ENCODE data around the gene LRRC74A. TPM values are rescaled to one million over a fixed set of nuclear protein-coding genes. Genes with fewer than 3 reads are reported as not detected.
A peak's percentile ranks its signal among the peaks of the same experiment; 100 is the strongest.

The LRRC74A gene
- polyA plus RNA-seq, 4 donors: not detected

DNA sequence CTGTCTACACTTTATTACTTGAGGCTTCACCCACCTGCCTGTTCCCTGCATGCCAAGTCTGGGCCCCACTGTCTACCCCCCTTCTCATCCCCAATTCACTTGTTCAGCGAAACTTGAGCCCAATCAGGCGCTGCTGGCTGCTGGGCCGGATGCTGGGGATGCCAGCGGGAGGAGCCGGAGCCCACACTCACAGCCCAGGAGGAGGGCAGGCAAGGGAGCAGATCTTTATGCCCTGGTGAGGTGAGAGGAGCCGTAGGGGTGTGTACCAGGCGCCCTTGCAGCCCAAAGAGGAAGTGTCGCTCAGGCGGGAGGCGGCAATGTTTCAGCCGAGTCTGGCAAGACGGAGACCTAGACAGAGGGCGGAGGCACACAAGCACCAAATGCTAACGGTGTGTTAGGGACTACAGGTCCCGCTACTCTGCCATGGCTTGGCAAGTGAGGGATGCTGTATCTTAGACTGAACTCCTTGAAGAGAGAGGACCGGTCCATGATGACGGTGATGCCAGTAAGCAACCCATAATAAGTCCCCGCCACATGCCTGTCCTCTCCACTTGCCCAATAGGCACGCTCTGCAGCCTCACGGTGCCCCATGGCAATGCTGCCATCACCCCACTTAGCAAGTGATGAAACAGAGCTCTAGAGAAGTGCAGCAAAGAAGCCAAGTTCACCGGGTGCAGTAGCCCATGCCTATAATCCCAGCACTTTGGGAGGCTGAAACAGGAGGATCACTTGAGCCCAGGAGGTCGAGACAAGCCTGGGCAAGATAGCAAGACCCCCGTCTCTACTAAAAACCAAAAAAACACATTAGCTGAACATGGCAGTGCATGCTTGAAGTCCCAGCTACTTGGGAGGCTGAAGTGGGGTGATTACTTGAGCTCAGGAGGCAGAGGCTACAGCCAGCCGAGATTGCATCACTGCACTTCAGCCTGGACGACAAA is 41.6 kb downstream of the LRRC74A start:
- Histone ChIP-seq H3K4me1 (ENCODE audit: control insufficient read depth in 3 of 3, insufficient read depth in 2 of 3, low read depth in 1 of 3, low read length in 2 of 3) (no peaks in the 10 kb centered on the region), H3K27me3 (ENCODE audit: control insufficient read depth in 3 of 3, insufficient read depth in 3 of 3, low read length in 3 of 3) (no peaks in the 10 kb centered on the region), H3K9me3 (ENCODE audit: control insufficient read depth in 2 of 2, insufficient read depth in 1 of 2, low read depth in 1 of 2, low read length in 1 of 2) (no peaks in the 10 kb centered on the region), H3K36me3 (ENCODE audit: control insufficient read depth in 3 of 3, insufficient read depth in 2 of 3, low read depth in 1 of 3, low read length in 3 of 3) (no peaks in the 10 kb centered on the region), H3K27ac (ENCODE audit: low read depth in 1 of 3, low read length in 2 of 3) (no peak overlapping the region), H3K4me3 (ENCODE audit: low read depth in 1 of 3, low read length in 3 of 3) (no peak overlapping the region)
- DNase-seq: no peak
- no peak for FAIRE-seq
- 62 to 81% (median 71%) methylated on average over 25 of the region's 25 CpGs for WGBS, 3 donors

- no peak for FAIRE-seq
- 78 to 85% (median 84%) methylated on average over 29 of the region's 29 CpGs for WGBS, 3 donors
Measured at GRCh38 chr14:76868454-76869170, 42.4 kb downstream of the LRRC74A start.

GRCh38 chr14:76870166-76870565 is 44.0 kb downstream of the LRRC74A start:
- no peaks in the 10 kb centered on the region for H3K4me1 ChIP-seq (ENCODE audit: control insufficient read depth in 3 of 3, insufficient read depth in 2 of 3, low read depth in 1 of 3, low read length in 2 of 3)
- H3K27ac ChIP-seq (ENCODE audit: low read depth in 1 of 3, low read length in 2 of 3): no peak overlapping the region
- no peak overlapping the region for H3K4me3 ChIP-seq (ENCODE audit: low read depth in 1 of 3, low read length in 3 of 3)
- H3K27me3 ChIP-seq (ENCODE audit: control insufficient read depth in 3 of 3, insufficient read depth in 3 of 3, low read length in 3 of 3): no peaks in the 10 kb centered on the region
- no peak for FAIRE-seq
- DNase-seq: no peak
- 57 to 67% (median 66%) methylated on average over 7 of the region's 7 CpGs for WGBS, 3 donors
- peaks cover 0 to under 1% of the 10 kb centered on the region in 2 donors for H3K9me3 ChIP-seq (ENCODE audit: control insufficient read depth in 2 of 2, insufficient read depth in 1 of 2, low read depth in 1 of 2, low read length in 1 of 2)
- no peaks in the 10 kb centered on the region for H3K36me3 ChIP-seq (ENCODE audit: control insufficient read depth in 3 of 3, insufficient read depth in 2 of 3, low read depth in 1 of 3, low read length in 3 of 3)

More at GRCh38 chr14:76868454-76869170, 42.4 kb downstream of the LRRC74A start:
- H3K9me3 ChIP-seq (ENCODE audit: control insufficient read depth in 2 of 2, insufficient read depth in 1 of 2, low read depth in 1 of 2, low read length in 1 of 2): no peaks in the 10 kb centered on the region
- no peaks in the 10 kb centered on the region for H3K27me3 ChIP-seq (ENCODE audit: control insufficient read depth in 3 of 3, insufficient read depth in 3 of 3, low read length in 3 of 3)
- no peak for DNase-seq
- H3K27ac ChIP-seq (ENCODE audit: low read depth in 1 of 3, low read length in 2 of 3): no peak overlapping the region
- H3K4me3 ChIP-seq (ENCODE audit: low read depth in 1 of 3, low read length in 3 of 3): no peak overlapping the region
- no peaks in the 10 kb centered on the region for H3K4me1 ChIP-seq (ENCODE audit: control insufficient read depth in 3 of 3, insufficient read depth in 2 of 3, low read depth in 1 of 3, low read length in 2 of 3)
- no peaks in the 10 kb centered on the region for H3K36me3 ChIP-seq (ENCODE audit: control insufficient read depth in 3 of 3, insufficient read depth in 2 of 3, low read depth in 1 of 3, low read length in 3 of 3)

DNA sequence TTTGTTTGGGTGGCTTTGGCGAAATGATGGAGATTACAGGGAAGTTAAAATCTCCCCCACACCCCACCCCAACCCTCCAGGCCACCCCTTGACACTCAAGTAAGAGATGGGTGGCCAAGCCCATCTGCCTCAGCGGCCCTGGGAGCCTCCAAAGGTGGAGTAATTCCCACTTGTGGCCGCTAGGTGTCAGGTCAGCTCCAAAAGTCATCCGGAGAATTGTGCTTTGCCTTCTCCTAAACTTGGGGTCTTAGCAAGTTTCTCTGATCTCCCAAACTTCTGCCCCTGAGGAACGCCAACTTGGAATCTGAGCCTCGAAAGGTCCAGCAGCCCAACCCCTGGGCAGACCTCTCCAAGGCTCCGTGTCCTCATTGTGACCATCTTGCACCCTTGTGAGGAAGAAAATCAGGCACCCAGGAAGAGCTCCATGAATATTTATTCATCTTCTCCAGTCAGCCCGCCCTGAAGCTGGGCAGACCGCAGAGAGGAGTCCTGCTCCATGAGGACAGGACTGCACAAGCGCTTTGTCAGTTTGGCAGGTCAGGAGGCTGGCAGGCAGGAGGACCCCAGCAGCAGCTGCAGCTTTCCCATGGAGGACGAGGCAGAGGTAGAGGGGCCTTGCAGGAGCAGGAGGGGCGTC is 46.7 kb downstream of the LRRC74A start:
- H3K4me3 ChIP-seq (ENCODE audit: low read depth in 1 of 3, low read length in 3 of 3): no peak overlapping the region
- WGBS, 3 donors: 25 to 32% (median 29%) methylated on average over 12 of the region's 12 CpGs
- no peaks in the 10 kb centered on the region for H3K4me1 ChIP-seq (ENCODE audit: control insufficient read depth in 3 of 3, insufficient read depth in 2 of 3, low read depth in 1 of 3, low read length in 2 of 3)
- H3K36me3 ChIP-seq (ENCODE audit: control insufficient read depth in 3 of 3, insufficient read depth in 2 of 3, low read depth in 1 of 3, low read length in 3 of 3): no peaks in the 10 kb centered on the region
- H3K27ac ChIP-seq (ENCODE audit: low read depth in 1 of 3, low read length in 2 of 3): no peak overlapping the region
- DNase-seq (peak; percentile 51 to 59), FAIRE-seq (no peak)
- H3K9me3 ChIP-seq (ENCODE audit: control insufficient read depth in 2 of 2, insufficient read depth in 1 of 2, low read depth in 1 of 2, low read length in 1 of 2): peaks cover 0 to 8% of the 10 kb centered on the region in 2 donors
- no peaks in the 10 kb centered on the region for H3K27me3 ChIP-seq (ENCODE audit: control insufficient read depth in 3 of 3, insufficient read depth in 3 of 3, low read length in 3 of 3)

GRCh38 chr14:76874734-76875133 is 48.5 kb downstream of the LRRC74A start:
- Histone ChIP-seq H3K27me3 (ENCODE audit: control insufficient read depth in 3 of 3, insufficient read depth in 3 of 3, low read length in 3 of 3) (no peaks in the 10 kb centered on the region), H3K4me3 (ENCODE audit: low read depth in 1 of 3, low read length in 3 of 3) (no peak overlapping the region), H3K27ac (ENCODE audit: low read depth in 1 of 3, low read length in 2 of 3) (no peak overlapping the region), H3K4me1 (ENCODE audit: control insufficient read depth in 3 of 3, insufficient read depth in 2 of 3, low read depth in 1 of 3, low read length in 2 of 3) (no peaks in the 10 kb centered on the region), H3K9me3 (ENCODE audit: control insufficient read depth in 2 of 2, insufficient read depth in 1 of 2, low read depth in 1 of 2, low read length in 1 of 2) (peaks cover 0 to 8% of the 10 kb centered on the region in 2 donors), H3K36me3 (ENCODE audit: control insufficient read depth in 3 of 3, insufficient read depth in 2 of 3, low read depth in 1 of 3, low read length in 3 of 3) (no peaks in the 10 kb centered on the region)
- 76 to 84% (median 77%) methylated on average over 8 of the region's 8 CpGs for WGBS, 3 donors
- DNase-seq (no peak), FAIRE-seq (no peak)

DNA sequence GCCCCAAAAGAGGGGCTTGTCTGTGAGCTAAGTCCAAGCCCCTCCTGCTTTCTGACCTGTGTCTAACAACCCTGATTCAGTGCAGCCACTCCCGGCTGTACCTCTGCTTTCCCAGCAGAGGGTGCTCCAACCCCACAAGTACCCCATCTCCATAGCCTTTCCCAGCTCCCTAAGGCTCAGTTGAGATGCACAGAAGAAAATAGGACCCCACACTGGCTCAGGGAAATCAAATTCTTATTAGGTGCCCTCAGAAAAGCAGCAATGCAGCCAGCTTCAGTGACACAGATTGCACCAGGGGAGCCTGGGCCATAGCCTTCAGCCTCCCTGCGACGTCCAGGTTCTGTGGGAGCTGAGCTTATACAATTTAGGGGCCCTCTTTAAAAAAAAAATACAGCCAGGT is 49.9 kb downstream of the LRRC74A start:
- H3K4me1 ChIP-seq (ENCODE audit: control insufficient read depth in 3 of 3, insufficient read depth in 2 of 3, low read depth in 1 of 3, low read length in 2 of 3): no peaks in the 10 kb centered on the region
- 32 to 53% (median 50%) methylated on average over 3 of the region's 3 CpGs for WGBS, 3 donors
- FAIRE-seq: no peak

GRCh38 chr14:76877871-76878270 is 51.7 kb downstream of the LRRC74A start:
- Histone ChIP-seq H3K36me3 (ENCODE audit: control insufficient read depth in 3 of 3, insufficient read depth in 2 of 3, low read depth in 1 of 3, low read length in 3 of 3) (no peaks in the 10 kb centered on the region), H3K4me1 (ENCODE audit: control insufficient read depth in 3 of 3, insufficient read depth in 2 of 3, low read depth in 1 of 3, low read length in 2 of 3) (no peaks in the 10 kb centered on the region), H3K27ac (ENCODE audit: low read depth in 1 of 3, low read length in 2 of 3) (no peak overlapping the region), H3K4me3 (ENCODE audit: low read depth in 1 of 3, low read length in 3 of 3) (no peak overlapping the region), H3K27me3 (ENCODE audit: control insufficient read depth in 3 of 3, insufficient read depth in 3 of 3, low read length in 3 of 3) (no peaks in the 10 kb centered on the region), H3K9me3 (ENCODE audit: control insufficient read depth in 2 of 2, insufficient read depth in 1 of 2, low read depth in 1 of 2, low read length in 1 of 2) (peaks cover 0 to 8% of the 10 kb centered on the region in 2 donors)
- FAIRE-seq (no peak), DNase-seq (no peak)
- WGBS, 3 donors: 85 to 90% (median 86%) methylated on average over 5 of the region's 5 CpGs

More for the DNA sequence above, 49.9 kb downstream of the LRRC74A start:
- H3K27ac ChIP-seq (ENCODE audit: low read depth in 1 of 3, low read length in 2 of 3): no peak overlapping the region
- no peaks in the 10 kb centered on the region for H3K27me3 ChIP-seq (ENCODE audit: control insufficient read depth in 3 of 3, insufficient read depth in 3 of 3, low read length in 3 of 3)
- H3K4me3 ChIP-seq (ENCODE audit: low read depth in 1 of 3, low read length in 3 of 3): no peak overlapping the region
- peak; percentile 53 to 68 for DNase-seq
- H3K9me3 ChIP-seq (ENCODE audit: control insufficient read depth in 2 of 2, insufficient read depth in 1 of 2, low read depth in 1 of 2, low read length in 1 of 2): peaks cover 0 to 8% of the 10 kb centered on the region in 2 donors
- H3K36me3 ChIP-seq (ENCODE audit: control insufficient read depth in 3 of 3, insufficient read depth in 2 of 3, low read depth in 1 of 3, low read length in 3 of 3): no peaks in the 10 kb centered on the region

- DNase-seq (no peak), FAIRE-seq (no peak)
- 72 to 82% (median 80%) methylated on average over 4 of the region's 4 CpGs for WGBS, 3 donors
Measured at GRCh38 chr14:76880449-76880848, 54.2 kb downstream of the LRRC74A start.

More at GRCh38 chr14:76880449-76880848, 54.2 kb downstream of the LRRC74A start:
- Histone ChIP-seq H3K27ac (ENCODE audit: low read depth in 1 of 3, low read length in 2 of 3) (no peak overlapping the region), H3K4me1 (ENCODE audit: control insufficient read depth in 3 of 3, insufficient read depth in 2 of 3, low read depth in 1 of 3, low read length in 2 of 3) (no peaks in the 10 kb centered on the region), H3K27me3 (ENCODE audit: control insufficient read depth in 3 of 3, insufficient read depth in 3 of 3, low read length in 3 of 3) (no peaks in the 10 kb centered on the region), H3K4me3 (ENCODE audit: low read depth in 1 of 3, low read length in 3 of 3) (no peak overlapping the region), H3K9me3 (ENCODE audit: control insufficient read depth in 2 of 2, insufficient read depth in 1 of 2, low read depth in 1 of 2, low read length in 1 of 2) (peaks cover 0 to 5% of the 10 kb centered on the region in 2 donors), H3K36me3 (ENCODE audit: control insufficient read depth in 3 of 3, insufficient read depth in 2 of 3, low read depth in 1 of 3, low read length in 3 of 3) (no peaks in the 10 kb centered on the region)
